ENCODE measurements around the gene KRT14. TPM values are rescaled to one million over a fixed set of nuclear protein-coding genes. Genes with fewer than 3 reads are reported as not detected.

Gene KRT14
- total and polyA plus RNA-seq, 2 experiments from 2014 or later = not detected

- Histone ChIP-seq H3K79me2 (replicated peaks; ENCODE audit: insufficient read depth) (no peaks in the 10 kb centered on the region), H3K4me2 (no peak overlapping the region), H3K9me2 (ENCODE audit: insufficient read depth) (no peaks in the 10 kb centered on the region), H2AFZ (0 out of 2 replicates have a peak overlapping the region, but pooled peaks have one; percentile 38), H4K20me1 (replicated peaks; ENCODE audit: insufficient read depth) (no peaks in the 10 kb centered on the region), H3F3A (replicated peaks; ENCODE audit: low read depth) (no peaks in the 10 kb centered on the region), H3K4me1 (ENCODE audit: insufficient read depth) (no peaks in the 10 kb centered on the region), H3K27me3 (ENCODE audit: insufficient read depth) (no peaks in the 10 kb centered on the region), H3K27ac (ENCODE audit: low read depth) (no peak overlapping the region), H3K4me3 (no peak overlapping the region), H3K36me3 (ENCODE audit: insufficient read depth) (no peaks in the 10 kb centered on the region)
- ATAC-seq = no peak
- Mint-ChIP-seq H3K27me3 (ENCODE audit: insufficient read depth, low read depth, poor library complexity) (peaks cover 12% of the 10 kb centered on the region), H3K27ac (no peak overlapping the region), H3K36me3 (ENCODE audit: low read depth) (no peaks in the 10 kb centered on the region), H3K9me3 (peaks cover 1% of the 10 kb centered on the region; the same call in 1 of the 3 replicates), H3K4me3 (no peak overlapping the region), H3K4me1 (no peaks in the 10 kb centered on the region)
- no peak for TF ChIP-seq POLR2AphosphoS5 (IDR thresholded peaks at IDR 0.05; ENCODE audit: low read depth)
- TF ChIP-seq JUNB (IDR thresholded peaks at IDR 0.05; ENCODE audit: unreplicated experiment) = no peak
- no peak for TF ChIP-seq ZNF114 (CRISPR knock-in tag; IDR thresholded peaks at IDR 0.05)
- no peak for DNase-seq (ENCODE audit: low spot score)
Observed at GRCh38 chr17:41563607-41564170, 23.0 kb downstream of the KRT14 start.

- H3K36me3 Mint-ChIP-seq (ENCODE audit: low read depth) = no peaks in the 10 kb centered on the region
- Histone ChIP-seq H3F3A (replicated peaks; ENCODE audit: low read depth) (no peaks in the 10 kb centered on the region), H2AFZ (no peak overlapping the region), H3K79me2 (replicated peaks; ENCODE audit: insufficient read depth) (no peaks in the 10 kb centered on the region), H3K4me2 (no peak overlapping the region), H3K27ac (ENCODE audit: low read depth) (no peak overlapping the region), H3K4me3 (no peak overlapping the region), H3K36me3 (ENCODE audit: insufficient read depth) (no peaks in the 10 kb centered on the region), H3K9me2 (ENCODE audit: insufficient read depth) (no peaks in the 10 kb centered on the region), H3K27me3 (ENCODE audit: insufficient read depth) (no peaks in the 10 kb centered on the region), H4K20me1 (replicated peaks; ENCODE audit: insufficient read depth) (no peaks in the 10 kb centered on the region), H3K4me1 (ENCODE audit: insufficient read depth) (no peaks in the 10 kb centered on the region)
- peaks cover 6% of the 10 kb centered on the region for H3K27me3 Mint-ChIP-seq (ENCODE audit: insufficient read depth, low read depth, poor library complexity)
- DNase-seq (ENCODE audit: low spot score) (no peak), ATAC-seq (no peak)
- no peaks in the 10 kb centered on the region for H3K4me1 Mint-ChIP-seq
- no peaks in the 10 kb centered on the region for H3K9me3 Mint-ChIP-seq
- no peak overlapping the region for H3K4me3 Mint-ChIP-seq
- H3K27ac Mint-ChIP-seq = no peak overlapping the region
- no peak for TF ChIP-seq JUNB (IDR thresholded peaks at IDR 0.05; ENCODE audit: unreplicated experiment)
- TF ChIP-seq, protein P1, sequence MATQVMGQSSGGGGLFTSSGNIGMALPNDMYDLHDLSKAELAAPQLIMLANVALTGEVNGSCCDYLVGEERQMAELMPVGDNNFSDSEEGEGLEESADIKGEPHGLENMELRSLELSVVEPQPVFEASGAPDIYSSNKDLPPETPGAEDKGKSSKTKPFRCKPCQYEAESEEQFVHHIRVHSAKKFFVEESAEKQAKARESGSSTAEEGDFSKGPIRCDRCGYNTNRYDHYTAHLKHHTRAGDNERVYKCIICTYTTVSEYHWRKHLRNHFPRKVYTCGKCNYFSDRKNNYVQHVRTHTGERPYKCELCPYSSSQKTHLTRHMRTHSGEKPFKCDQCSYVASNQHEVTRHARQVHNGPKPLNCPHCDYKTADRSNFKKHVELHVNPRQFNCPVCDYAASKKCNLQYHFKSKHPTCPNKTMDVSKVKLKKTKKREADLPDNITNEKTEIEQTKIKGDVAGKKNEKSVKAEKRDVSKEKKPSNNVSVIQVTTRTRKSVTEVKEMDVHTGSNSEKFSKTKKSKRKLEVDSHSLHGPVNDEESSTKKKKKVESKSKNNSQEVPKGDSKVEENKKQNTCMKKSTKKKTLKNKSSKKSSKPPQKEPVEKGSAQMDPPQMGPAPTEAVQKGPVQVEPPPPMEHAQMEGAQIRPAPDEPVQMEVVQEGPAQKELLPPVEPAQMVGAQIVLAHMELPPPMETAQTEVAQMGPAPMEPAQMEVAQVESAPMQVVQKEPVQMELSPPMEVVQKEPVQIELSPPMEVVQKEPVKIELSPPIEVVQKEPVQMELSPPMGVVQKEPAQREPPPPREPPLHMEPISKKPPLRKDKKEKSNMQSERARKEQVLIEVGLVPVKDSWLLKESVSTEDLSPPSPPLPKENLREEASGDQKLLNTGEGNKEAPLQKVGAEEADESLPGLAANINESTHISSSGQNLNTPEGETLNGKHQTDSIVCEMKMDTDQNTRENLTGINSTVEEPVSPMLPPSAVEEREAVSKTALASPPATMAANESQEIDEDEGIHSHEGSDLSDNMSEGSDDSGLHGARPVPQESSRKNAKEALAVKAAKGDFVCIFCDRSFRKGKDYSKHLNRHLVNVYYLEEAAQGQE (IDR thresholded peaks at IDR 0.05; ENCODE audit: unreplicated experiment) = no peak
- TF ChIP-seq ZNF462 (CRISPR knock-in tag; IDR thresholded peaks at IDR 0.05) = no peak
- TF ChIP-seq, protein P2, sequence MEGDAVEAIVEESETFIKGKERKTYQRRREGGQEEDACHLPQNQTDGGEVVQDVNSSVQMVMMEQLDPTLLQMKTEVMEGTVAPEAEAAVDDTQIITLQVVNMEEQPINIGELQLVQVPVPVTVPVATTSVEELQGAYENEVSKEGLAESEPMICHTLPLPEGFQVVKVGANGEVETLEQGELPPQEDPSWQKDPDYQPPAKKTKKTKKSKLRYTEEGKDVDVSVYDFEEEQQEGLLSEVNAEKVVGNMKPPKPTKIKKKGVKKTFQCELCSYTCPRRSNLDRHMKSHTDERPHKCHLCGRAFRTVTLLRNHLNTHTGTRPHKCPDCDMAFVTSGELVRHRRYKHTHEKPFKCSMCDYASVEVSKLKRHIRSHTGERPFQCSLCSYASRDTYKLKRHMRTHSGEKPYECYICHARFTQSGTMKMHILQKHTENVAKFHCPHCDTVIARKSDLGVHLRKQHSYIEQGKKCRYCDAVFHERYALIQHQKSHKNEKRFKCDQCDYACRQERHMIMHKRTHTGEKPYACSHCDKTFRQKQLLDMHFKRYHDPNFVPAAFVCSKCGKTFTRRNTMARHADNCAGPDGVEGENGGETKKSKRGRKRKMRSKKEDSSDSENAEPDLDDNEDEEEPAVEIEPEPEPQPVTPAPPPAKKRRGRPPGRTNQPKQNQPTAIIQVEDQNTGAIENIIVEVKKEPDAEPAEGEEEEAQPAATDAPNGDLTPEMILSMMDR (conservative IDR thresholded peaks at IDR 0.05; ENCODE audit: low read depth in 2 of 2) = no peak
- TF ChIP-seq STAT1 (IDR thresholded peaks at IDR 0.05; ENCODE audit: unreplicated experiment) = no peak
- TF ChIP-seq CREB1 (CRISPR knock-in tag; IDR thresholded peaks at IDR 0.05; ENCODE audit: low read depth) = no peak
- no peak for TF ChIP-seq EZH2 (IDR thresholded peaks at IDR 0.05; ENCODE audit: low read depth, unreplicated experiment)
Observed at GRCh38 chr17:41561554-41561953, 25.1 kb downstream of the KRT14 start.
